Stimulated activated CD8-positive, alpha-beta memory T cell treated with anti-CD3 and anti-CD28 coated beads, Interleukin-4, amount 100 ng/mL, for 24 hours (primary cell): ENCODE measurements around the gene PLCB1.

Source experiments
- DNase-seq: peaks from one replicate; pipeline ENCODE4 v3.0.0-alpha.2; 2020; ENCODE audit warnings: low read depth

PLCB1 gene

DNA sequence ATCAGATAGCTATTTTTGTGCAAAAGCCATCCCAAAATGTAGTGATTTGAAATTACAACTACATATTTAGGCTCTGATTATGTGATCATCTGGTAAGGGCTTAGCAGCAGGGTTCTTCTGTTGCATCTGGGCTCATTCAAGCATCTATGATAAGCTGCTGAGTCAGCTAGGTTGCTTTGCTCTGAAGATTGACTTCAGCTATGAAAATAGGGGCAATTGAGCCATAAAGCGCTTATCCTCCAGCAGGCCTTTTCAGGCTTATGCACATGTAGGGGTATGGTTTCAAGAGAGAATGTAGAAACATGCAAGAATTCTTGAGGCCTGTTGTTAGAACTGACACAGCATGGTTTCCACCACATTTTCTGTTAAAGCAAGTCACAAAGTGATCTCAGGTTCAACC, 114.1 kb downstream of the PLCB1 start:
- DNase-seq: no peak

GRCh38 chr20:8246716-8247115, 114.7 kb downstream of the PLCB1 start:
- DNase-seq: no peak

GRCh38 chr20:8248051-8248450, 116.0 kb downstream of the PLCB1 start:
- no peak for DNase-seq

DNA sequence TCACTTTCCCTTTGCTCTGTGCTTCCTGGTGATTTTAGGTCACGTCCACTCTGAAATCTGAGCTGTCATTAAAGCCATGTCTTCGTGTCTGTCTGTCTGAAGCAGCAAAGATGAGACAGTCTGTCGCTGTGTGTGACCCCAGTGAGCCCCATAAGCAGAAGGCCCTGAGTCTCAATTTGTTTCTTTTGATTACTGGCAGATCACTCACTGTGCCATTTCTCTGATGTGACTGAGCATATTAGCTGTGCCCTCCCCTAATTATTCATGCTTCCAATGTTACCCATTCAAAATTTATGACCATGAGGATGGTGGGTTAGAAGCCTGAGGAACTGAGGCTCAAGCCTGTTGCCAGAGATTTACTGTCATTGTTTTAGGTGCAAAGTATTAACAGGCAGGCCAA, 117.6 kb downstream of the PLCB1 start:
- DNase-seq: no peak

DNA sequence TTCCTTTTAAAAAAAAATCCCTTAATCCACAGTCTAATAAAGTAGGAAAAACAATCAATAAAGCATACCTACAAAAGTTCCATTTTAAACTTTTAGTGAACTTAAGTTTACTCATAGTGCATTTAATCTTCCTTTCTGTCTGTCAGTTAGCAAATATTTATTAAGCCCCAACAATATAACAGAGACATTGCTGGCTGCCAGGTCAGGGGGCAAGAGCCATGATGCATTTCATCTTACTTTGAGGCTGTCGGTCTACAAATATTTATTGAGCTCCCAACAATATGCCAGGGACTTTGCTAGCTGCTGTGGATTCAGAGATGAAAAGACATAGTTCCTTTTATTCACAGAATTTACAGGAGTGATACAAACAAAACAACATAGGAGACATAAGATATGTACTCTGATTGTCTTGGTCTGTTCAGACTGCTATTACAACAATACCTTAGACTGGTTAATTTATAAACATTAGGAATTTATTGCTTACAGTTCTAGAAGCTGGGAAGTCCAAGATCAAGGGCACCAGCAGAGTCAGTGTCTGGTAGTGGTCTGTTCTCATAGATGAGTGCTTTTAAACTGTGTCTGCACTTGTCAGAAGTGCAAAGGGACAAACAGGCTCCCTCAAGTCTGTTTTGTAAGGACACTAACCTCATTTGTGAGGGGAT, 118.6 kb downstream of the PLCB1 start:
- no peak for DNase-seq

GRCh38 chr20:8251201-8251575, 119.1 kb downstream of the PLCB1 start:
- DNase-seq: no peak

GRCh38 chr20:8254911-8255582, 123.0 kb downstream of the PLCB1 start:
- no peak for DNase-seq

- DNase-seq: no peak
Observed at GRCh38 chr20:8255945-8256632, 124.0 kb downstream of the PLCB1 start.

DNA sequence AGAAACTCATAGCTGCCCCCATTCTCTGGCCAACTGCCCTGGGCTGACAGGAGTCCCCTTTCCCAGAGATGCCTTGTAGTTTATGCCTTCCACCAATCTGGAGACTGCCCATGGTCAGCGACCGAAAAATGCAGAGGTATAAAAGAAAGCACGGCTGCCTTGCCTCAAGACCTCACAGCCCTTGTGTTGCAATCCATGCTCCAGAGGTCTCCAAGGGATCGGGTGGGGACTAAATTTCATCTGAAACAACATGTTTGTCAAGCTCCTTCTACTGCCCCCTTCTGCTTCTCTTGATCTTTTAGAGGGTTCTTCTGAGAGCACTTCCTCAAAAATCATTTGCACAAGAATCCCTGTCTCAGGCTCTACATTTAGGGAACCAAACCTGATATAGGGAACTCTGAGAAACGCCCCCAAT, 128.8 kb downstream of the PLCB1 start:
- DNase-seq: no peak

- no peak for DNase-seq
Observed at GRCh38 chr20:8262721-8263120, 130.7 kb downstream of the PLCB1 start.

DNA sequence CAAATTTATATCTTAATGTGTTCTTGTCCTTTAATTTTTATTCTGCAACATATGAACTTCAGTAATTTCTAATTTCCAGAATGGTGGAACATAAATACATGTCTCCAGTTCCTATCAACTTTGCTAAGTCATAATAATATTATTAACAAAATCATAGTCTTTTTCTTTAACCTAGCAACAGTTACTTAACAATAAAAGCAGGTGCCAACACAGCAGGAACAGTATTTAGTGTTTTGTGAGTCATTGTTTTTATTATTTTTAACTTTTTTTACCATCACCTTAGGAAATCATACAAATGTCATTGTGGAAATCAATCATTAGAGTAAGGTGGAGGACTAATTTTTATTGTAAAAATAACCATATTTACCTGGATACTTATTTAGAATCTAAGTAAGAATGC, 133.5 kb downstream of the PLCB1 start:
- no peak for DNase-seq

- no peak for DNase-seq
Observed at GRCh38 chr20:8267009-8267408, 134.9 kb downstream of the PLCB1 start.

DNA sequence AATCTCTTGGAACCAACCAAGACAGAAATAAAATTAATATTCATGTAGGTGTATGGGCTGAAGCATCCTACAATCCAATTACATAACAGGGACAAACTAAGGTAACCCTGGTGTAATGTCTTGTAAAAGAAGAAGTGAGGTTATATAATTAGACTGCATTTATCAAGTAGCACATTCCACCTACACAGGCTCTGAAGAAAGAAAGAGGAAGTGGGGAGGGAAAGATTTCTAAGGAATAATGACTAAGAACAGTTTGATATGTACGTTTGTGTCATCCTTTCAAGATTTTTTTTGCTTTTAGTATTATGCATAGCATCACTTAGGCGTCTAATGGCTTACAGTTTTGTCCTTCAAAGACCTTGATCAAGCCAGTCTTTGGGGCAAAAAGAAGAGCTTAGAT, 139.7 kb downstream of the PLCB1 start:
- DNase-seq: no peak

DNA sequence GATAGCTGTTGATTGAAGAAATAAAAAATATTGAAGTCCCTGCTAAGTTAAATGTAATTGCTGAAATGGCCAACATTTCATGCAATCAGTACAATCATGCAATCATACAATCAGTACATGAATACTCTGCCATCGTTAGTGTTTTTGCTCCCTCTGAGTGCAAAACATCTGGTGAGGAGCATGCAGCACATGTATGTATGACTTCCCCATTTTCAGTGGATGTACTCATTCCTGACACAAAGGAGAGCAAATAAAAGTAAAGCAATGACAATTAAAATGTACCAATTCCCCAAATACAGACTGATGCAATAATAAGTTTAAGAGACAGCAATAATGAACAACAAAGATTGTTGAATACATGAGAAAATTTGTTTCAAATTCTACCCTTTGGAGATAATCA, 140.7 kb downstream of the PLCB1 start:
- DNase-seq: no peak

DNA sequence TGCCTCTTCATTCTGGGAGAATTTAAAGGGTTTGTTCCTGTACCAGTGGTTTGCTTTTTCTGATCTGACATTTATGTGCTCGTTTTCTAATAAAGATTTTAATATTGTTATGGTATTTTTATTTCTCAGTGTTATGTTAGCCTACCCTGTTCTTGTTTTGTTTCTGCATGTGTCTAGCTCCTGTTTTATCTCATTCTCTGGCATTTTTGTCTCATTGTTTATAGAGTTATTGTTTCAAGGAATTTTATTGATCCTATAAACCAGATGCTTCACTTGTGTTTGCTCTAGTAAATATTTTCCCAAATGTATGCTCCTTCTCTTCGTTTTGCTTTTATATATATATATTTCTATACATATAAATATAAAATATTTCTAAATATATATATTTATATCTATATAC, 152.8 kb downstream of the PLCB1 start:
- DNase-seq: no peak

- DNase-seq: no peak
Observed at GRCh38 chr20:8287340-8287739, 155.3 kb downstream of the PLCB1 start.

DNA sequence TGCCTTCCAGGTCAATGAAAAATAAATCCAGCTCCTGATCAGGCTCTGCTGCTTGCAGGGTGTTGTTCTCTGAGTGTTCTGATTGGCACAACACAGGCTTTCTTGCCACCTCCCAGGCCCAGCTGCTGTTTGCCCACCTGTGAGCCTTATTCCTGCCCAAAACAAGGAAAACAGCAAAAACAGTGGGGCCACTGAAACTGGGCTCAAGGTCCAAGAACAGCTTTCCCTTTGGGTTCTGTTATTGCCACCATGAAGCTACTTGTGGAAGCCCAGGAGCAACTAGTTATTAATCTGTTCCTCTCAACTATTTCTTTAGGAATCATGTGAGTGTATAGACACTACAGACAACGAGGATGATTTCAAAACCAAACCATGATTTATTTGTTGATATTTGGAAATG, 159.1 kb downstream of the PLCB1 start:
- no peak for DNase-seq

DNA sequence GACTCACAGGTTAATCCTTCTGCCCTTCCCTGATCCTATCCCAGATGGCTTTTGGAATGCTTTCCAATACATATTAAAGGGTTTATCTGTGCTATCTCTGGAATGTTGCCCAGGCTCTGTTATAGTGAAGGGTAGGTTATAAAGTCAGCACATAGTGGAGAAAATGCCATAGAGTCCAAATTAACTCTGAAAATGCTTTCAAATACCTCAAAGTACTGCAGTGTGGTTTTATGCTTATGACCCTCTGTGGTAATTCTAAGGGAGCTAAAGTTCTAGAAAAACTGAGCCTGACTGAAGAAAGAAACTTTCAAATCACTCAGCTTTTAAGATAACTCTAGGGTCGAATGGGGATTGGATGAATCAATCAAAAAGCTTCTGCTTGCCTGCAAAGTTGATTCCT, 159.8 kb downstream of the PLCB1 start:
- DNase-seq: no peak

GRCh38 chr20:8292793-8293192, 160.7 kb downstream of the PLCB1 start:
- DNase-seq: no peak

GRCh38 chr20:8293750-8294149, 161.7 kb downstream of the PLCB1 start:
- no peak for DNase-seq

- no peak for DNase-seq
Observed at GRCh38 chr20:8296536-8296935, 164.5 kb downstream of the PLCB1 start.

GRCh38 chr20:8298426-8299043, 166.5 kb downstream of the PLCB1 start:
- no peak for DNase-seq

- no peak for DNase-seq
Observed at GRCh38 chr20:8299921-8300320, 167.9 kb downstream of the PLCB1 start.
